GM11168 (cell line): ENCODE data around the gene PCYT2.
"Not testable (repeated sequence)": the region's sequence is repeated elsewhere in the genome, so short reads cannot be mapped to it uniquely, and the experiment has no call there.

ENCODE experiments used
- in situ Hi-C: fragments of 300-500 bp; cut with MboI; formaldehyde crosslinking; loops from one replicate; pipeline ENCODE4 v1.12.0; 2022; ENCODE audit warnings: low sequenced_read_pairs; ENCODE audit not compliant: unreplicated experiment

The PCYT2 gene

DNA sequence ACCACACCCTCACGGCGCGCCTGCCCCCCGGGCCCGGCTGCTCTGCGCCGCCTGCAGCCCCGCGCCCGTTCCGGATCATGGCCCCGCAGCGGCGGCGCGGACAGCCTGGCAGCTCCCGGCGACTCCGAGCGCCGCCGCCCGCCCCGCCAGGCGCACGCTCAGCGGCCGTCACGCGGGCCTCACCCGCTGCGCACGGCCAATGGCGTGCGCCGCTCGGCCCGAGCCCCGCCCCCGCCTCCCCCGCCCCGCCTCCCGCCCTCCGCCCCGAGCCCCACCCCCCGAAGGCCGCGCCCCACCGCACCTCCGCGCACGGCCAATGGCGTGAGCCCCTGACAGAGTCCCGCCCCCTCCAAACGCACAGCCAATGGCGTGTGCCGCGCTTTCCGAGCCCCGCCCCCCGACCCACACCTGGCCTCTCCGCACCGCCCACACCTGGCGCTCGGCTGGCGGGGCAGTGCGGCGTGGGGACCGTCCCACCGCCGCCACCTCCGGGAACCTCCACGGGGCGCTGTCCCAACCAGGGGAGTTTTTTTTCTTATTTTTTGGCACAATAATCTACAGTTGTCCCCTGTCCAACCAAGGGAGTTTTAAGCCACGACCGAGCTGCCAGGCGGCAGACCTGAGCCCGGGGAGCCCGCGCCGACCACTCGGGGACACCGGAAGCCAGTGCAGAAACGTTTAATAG lies at the start of gene PCYT2:
Gene PCYT2 (minus strand): TSS at position 123 of the 685 bp plus-strand sequence. CDS start 44 bp downstream, at position 79.
- in situ Hi-C loops = no loop called here

DNA sequence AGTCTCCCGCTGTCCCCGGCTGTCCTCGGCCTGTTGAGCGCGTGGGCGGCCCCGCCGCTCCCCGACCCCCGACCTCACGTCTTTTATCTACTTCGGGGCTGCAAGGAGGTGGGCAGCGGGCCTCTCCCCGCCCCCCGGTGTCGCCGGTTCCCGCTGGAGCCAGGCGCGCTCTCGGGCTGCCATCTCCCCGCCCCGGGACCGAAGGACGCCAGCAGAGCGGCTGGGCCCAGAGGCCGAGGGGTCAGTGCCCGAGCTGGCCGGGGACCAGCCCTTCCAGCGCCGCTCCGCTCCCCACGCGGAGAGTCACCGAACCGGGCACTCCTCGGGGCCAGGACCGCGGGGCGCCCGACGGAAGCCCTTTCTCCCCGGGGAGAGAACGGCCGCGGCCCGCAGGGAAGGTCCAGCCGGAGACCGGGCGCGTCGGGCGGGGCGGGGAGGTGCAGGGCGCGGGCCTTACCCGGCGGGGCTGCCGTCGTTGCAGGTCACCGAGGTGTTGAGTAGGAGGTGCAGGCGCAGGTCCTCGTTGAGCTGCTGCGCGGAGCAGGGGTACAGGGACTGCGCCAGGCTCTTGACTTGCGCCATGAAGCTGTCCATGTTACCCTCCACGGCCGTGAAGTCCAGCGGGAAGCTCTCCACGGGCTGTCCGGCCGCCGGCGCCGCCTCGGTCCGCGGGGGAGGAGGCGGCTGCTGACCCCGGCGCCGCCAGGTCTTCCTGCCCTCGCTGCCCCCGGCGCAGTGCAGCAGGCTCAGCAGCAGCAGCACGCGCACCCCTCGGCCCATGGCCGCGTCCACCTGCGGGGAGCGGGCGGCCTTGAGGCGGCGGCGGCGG lies 49.1 kb upstream of the PCYT2 start:
- in situ Hi-C loops = no loop called here

DNA sequence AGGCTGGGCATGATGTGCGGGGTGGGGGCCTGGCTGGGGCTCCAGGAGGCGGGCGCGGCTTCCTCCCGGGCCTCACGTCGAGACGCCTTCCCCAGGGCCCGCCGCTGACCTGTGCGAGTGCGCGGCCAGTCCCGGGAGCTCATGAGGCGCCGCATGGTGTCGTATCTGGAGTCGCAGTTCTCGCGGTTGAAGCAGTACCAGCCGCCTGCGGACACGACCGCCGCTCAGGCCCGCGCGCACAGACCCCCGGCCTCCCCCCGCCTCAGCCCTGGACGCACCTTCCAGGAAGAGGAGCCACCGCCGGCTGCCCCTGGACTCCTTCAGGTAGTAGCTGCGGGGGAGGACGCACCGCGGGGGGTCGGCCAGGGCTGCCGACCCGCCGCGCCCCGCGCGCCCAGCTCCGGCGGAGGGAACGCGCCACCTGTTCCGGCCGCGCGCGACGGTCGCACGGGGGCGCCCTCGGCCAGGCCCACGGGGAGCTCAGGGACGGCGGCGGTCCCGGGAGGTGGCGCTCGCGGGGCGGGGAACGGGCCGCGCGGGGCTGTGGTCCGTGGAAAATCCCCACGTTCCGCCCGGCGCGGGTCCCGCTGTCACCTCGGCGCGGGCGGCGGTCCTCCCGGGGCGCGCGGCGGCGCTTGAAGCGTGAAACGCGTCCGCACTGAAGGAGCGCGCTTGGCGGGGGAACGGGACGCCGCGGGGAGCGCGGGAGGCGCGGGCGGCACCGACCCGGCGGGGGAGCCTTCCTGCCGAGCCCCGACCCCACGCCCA lies 48.3 kb upstream of the PCYT2 start:
- in situ Hi-C loops = no loop called here

DNA sequence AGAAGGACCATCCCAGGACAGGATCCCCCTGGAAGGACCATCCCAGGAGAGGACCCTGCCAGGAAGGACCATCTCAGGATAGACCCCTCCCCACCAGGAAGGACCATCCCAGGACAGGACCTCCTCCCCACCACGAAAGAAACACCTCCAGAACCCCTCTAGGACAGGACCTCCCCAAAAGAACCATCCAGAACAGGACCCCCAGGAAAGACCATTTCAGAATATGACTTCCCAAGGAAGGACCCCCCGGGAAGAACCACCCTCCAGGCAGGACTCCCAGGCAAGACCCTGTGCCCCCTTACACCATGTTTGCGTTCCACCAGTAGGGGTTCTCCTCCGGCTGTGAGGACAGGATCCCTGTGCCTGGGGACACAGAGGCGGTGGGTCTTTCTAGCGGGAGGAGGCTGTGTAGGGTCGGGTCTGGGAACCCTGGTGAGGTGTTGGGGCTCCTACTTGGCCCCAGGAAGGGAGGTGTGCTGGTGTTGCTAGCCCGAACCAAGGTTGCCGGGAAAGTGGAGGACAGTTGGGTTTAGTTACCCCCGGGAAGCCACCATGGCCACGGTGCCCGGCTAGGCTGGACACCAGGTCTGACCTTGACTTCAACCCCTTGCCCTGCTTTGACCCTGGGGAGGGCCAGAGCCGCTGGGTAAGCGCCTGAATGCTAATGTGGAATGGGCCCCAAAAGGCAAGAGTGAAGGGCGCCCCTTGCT lies 47.6 kb upstream of the PCYT2 start:
- in situ Hi-C loops = no loop called here

DNA sequence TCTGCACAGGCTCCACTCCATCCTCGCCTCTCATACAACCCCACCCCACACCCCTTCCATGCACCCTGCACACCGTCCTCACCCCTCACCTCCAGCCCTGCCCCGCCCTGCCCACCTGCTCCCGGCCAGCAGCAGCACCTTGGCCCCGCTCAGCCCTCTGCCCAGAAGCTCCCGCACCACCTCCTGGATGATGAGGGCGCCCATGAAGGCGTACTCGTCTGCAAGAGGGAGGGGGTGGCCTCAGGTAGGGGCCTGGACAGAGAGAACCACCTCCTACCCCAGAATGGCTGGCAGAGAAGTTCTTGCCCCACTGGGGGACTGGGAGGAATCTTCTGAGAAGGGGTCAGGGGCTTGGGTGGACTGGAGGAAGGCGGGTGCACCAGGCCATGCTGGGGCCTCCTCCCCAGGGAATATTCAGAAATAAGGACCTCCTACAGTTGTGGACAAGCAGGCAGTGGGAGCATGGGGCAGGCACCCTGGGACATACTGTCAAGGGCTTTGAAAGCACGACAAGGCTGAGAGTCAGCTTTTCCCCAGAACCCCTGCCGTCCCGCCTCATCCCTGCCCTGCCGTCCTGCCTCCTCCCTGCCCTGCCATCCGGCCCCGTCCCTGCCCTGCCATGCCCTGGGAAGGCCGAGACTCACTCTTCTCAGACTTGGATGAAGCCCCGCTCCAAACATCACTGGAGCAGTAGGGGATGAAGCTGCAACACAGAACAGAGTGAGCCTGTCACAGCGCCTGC lies 46.7 kb upstream of the PCYT2 start:
- in situ Hi-C loops = no loop called here

DNA sequence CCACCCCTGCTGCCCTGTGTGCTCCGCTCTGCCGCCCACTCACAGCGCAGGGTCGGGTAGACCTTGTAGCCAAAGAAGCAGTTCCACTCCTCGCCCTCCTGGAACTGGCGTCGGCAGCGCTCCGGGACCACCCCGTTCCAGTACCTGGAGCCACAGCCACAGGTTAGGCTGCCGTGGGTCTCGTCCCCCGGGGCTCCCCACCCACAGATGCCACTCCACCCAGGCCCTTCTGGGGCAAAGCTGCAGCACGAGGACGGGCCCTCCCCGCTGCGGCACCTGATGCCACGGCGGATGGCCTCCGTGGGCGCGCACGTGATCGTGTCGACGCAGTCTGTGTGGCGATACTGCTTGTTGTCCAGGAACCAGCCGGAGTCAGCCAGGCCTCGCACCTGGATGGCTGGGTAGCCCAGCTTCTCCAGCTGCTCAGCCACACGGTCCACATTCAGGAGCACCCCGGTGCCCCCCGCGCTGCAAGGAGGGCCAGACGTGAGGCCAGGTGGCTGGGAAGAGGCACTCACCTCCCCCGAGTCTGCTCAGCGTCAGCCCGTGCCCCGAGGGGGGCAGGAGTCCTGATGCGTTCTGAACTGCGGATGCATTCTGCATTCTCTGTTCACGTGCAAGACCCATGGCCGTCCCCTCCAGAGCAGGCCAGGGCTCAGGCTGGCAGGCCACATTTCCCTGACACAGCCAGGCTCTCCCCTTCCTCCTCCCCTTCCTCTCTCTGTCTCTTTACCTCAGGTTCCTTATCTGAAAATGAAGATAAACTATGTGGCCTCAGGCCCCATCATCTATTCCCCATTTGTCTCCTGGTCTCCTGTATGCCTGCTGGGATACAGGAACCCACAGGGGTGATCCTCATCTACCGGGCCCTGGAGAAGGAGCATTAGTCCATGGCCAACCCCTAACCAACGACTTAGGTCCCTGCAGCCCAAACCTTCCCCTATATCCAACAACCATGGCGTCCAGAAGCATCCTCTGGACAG lies 45.7 kb upstream of the PCYT2 start:
- in situ Hi-C loops = no loop called here

DNA sequence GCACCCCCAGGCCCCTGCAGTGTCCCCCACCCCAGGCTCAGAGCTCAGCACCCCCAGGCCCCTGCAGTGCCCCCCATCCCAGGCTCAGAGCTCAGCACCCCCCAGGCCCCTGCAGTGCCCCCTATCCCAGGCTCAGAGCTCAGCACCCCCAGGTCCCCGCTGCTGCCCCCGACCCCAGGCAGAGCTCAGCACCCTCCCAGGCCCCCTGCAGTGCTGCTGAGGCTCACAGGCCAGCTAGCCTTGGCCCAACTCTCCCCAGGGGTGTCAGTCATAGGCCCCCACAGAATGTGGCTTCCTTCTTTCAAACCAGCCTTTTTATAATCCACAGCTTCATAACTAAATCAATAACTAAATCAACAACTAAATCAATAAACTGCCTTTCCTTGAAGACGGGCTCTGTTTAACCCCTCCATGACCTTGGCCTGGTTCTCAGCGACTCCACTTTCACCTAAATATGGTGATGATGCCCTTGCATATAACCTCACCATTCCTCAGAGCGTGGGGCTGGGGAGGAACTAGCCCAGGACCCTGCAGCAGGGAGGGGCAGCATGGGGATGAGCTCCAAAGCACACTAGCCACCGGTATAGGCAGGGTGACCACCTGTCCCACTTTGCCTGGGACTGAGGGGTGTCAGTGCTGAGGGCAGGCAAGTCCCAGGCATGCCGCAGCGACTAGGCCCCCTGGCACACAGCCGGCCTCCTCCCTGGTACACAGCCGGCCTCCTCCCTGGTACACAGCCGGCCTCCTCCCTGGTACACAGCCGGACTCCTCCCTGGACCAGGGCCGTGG lies 44.8 kb upstream of the PCYT2 start:
- in situ Hi-C loops = no loop called here

DNA sequence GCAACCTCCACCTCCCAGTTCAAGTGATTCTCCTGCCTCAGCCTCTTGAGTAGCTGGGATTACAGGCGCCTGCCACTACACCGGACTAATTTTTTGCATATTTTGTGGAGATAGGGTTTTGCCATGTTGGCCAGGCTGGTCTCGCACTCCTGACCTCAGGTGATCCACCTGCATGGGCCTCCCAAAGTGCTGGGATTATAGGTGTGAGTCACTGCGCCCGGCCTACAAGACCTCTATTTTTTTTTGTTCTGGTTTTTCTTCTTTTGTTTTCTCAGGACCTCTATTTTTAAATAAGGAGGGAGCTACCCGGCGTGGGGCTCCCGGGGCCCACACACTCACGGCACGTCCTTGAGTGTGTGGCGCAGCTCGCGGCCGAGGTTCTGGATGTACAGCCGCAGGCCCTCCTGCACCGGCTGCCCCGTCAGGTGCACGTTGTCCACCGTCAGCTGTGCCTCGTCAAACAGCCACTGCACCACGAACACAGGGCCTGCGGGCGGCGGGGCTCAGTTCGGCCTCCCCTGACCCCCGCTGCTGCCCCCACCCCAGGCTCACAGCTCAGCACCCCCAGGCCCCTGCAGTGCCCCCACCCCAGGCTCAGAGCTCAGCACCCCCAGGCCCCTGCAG lies 44.0 kb upstream of the PCYT2 start:
- in situ Hi-C loops = no loop called here

DNA sequence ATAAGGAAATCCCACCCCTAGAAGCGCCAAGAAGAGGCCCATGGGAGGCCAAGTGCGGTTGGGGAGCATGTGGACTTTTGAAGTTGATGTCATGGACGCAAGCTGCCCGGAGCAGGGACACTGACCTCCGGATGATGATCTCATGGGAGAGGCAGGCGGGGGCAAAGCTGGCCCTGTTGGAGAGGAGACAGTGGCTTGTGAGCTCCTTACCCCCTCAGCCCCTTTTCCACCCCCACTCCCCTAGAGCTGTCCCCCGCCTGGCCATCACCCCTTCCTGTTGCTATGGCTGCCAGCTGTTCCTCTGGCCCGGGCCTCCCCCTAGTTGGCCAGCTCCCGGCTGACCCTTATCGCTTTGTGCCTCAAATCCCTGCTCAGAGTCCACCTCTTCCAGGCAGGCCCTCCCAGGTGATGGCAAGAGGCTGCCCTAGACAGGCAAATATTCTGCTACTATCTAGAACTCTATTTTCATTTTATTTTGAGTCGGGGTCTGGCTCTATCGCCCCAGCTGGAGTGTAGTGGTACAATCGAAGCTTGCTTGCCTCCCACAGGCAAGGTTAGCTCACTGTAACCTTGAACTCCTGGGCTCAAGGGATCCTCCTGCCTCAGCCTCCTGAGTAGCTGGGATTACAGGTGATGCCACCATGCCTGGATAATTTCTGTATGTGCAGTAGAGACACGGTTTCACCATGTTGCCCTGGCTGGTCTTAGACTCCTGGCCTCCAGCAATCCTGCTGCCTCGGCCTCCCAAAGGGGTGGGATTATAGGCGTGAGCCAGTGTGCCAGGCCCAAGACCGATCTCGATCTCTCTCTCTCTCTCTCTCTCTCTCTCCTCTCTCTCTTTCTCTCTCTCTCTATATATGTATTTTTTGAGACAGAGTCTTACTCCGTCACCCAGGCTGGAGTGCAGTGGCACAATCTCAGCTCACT lies 43.2 kb upstream of the PCYT2 start:
- in situ Hi-C loops = no loop called here

DNA sequence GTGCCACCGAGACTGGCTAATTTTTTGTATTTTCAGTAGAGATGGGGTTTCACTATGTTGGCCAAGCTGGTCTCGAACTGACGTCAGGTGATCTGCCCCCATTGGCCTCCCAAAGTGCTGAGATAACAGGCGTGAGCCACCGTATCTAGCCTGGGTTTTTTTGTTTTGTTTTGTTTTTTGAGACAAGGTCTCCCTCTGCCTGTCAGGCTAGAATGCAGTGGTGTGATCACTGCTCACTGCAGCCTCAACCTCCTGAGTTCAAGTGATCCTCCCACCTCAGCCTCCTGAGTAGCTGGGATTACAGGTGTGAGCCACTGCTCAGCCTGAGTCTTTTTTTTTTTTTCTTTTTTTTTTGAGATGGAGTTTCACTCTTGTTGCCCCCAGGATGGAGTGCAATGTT lies 42.2 kb upstream of the PCYT2 start:
- in situ Hi-C loops = not testable (repeated sequence)

DNA sequence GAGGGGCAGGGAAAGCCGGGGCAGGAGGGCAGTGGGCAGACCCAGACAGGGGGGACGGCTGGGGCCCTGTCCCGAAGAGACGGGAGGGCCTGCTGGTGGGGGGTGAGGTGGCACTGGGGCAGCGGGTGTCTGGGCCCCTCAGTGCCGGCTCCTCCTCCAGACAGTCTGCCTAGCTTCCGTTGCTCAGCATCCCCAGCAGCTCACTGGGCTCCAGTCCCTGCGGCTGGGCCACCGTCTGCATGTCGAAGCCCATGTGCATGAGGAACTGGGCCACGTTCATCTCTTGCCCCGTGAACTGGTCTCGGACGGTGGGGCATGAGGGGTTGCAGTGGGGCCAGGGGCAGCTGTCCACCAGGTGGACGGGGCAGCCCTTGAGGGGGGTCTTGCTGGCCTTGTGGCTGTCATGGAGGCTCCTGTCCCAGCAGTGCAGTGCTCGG lies 41.6 kb upstream of the PCYT2 start:
- in situ Hi-C loops = no loop called here

DNA sequence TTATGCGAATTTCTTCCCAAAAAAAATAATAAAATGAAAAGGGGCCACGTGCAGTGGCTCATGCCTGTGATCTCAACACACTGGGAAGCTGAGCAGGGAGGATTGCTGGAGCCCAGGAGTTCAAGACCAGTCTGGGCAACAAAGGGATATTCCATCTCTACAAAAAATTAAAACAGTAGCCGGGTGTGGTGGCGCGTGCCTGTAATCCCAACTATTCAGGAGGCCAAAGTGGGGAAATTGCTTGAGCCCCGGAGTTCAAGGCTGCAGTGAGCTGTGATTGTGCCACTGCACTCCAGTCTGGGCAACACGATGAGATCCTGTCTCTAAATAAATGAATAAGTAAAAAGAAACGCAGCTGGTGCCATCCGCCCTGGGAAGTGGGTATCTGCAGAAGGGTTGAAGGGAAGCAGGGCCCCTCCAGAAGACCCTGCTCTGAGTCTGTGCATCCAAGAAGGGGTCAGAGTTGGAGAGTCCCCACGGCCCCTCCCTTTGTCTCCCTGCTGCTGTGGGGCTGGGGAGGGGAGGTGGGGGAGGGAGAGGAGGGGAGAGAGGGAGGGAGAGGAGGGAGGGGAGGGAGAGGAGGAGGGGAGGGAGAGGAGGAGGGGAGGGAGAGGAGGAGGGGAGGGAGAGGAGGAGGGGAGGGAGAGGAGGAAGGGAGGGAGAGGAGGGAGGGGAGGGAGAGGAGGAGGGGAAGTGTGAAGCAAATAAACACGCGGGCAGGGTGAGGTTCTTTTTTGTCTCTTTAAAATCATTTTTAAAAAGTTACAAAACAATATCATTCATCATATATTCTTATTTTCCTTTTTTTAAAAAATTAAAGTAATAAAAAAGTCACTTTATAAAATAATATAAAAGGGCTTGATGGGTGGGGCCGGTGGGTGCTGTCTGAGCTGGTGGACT lies 40.8 kb upstream of the PCYT2 start:
- in situ Hi-C loops = no loop called here

DNA sequence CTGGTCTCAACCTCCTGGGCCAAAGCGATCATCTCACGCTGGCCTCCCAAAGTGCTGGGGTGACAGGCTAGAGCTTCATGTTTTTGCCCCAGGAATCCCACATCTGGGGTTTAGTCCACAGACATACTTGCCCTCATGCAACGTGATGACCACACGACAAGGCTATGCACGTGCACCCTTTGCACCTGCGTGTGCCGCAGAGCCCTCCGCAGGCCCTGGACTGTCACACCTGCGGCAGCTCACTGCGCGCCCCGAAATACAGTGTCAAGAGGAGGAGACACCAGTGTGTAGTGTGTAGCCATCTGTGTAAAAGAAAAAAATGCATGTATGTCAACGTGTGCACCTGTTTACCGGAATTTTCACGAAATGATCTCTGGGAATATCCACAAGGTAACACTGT lies 39.3 kb upstream of the PCYT2 start:
- in situ Hi-C loops = no loop called here

DNA sequence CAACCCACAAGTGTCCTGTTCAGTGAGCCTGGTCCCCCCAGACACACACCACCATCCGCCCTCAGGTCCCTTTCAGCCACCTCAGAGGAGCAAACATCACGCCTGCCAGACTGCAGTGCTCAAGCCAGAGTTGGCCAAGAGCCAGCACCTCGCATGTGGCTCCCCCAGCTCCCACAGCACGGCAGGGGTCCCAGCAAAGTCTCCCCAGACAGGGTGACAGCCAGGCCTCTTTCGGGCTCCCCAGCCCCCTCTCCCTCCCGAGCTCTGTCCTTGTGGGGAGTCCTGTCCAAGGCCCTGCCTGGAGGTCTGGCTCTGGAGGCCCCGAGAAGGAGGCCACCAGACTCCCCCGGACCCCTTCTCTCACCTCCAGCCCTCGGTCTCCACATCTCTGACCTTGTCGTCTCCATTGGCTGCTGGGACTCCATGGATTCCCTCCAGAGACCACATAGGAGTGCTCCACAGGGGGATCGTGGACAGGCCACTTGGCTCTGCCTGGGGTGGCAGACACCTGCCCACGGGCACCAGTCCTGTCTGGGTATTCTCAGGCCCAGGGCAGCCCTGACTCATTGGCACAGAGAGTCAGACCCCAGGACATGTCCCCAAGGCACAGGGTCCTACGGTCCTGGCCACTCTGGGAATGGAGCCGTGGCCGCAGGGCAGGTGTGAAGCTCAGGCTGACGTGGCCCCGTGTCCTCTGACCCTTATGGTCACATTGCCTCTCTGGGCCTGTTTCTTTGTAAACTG lies 37.6 kb upstream of the PCYT2 start:
- in situ Hi-C loops = no loop called here

DNA sequence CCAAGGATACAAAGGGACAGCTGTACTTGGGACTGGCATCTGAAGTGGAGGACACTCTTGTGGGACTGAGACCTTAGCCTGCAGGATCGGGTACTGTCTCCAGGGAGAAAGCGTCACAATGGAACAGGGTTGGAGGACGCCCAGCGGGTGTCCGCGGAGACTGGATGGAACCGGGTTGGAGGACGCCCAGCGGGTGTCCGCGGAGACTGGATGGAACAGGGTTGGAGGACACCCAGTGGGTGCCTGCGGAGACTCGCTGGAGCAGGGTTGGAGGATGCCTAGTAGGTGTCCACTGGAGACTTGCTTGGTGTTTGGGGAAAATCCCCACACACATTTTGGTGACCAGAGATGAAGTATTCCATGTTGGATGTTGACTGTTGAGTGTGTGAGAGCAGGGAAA lies 36.0 kb upstream of the PCYT2 start, which contains the start of gene MYADML2:
Gene MYADML2 (minus strand): TSS at position 45 of the 400 bp plus-strand sequence. CDS start 5,492 bp downstream, outside the sequence.
- in situ Hi-C loops = no loop called here
